ENCODE data around the gene POU2F1.
A peak's percentile ranks its signal among the peaks of the same experiment; 100 is the strongest.

GRCh38 chr1:167342846-167343245, 122.2 kb downstream of the POU2F1 start:
- TF ChIP-seq CTCF (IDR thresholded peaks at IDR 0.05; ENCODE audit: poor library complexity, severe bottlenecking), result peak; percentile 32
- no peak for TF ChIP-seq POLR2AphosphoS5 (IDR thresholded peaks at IDR 0.05)
- no peak for TF ChIP-seq EP300 (conservative IDR thresholded peaks at IDR 0.05; ENCODE audit: poor library complexity, severe bottlenecking)
- no peak for TF ChIP-seq EZH2 (IDR thresholded peaks at IDR 0.05; ENCODE audit: borderline replicate concordance, insufficient read depth, low read length, poor library complexity, severe bottlenecking)
- TF ChIP-seq REST (IDR thresholded peaks at IDR 0.05; ENCODE audit: borderline replicate concordance), result no peak
- TF ChIP-seq MXI1 (conservative IDR thresholded peaks at IDR 0.05; ENCODE audit: poor library complexity, severe bottlenecking), result no peak
- no peak for TF ChIP-seq RAD21 (conservative IDR thresholded peaks at IDR 0.05)
- TF ChIP-seq TAF1 (IDR thresholded peaks at IDR 0.05; ENCODE audit: low read depth), result no peak
